Fibroblast of skin of abdomen (primary cell): ENCODE measurements around the gene CHFR.
A peak's percentile ranks its signal among the peaks of the same experiment; 100 is the strongest.
"Not testable (repeated sequence)": the region's sequence is repeated elsewhere in the genome, so short reads cannot be mapped to it uniquely, and the experiment has no call there.

ENCODE experiments used
- DNase-seq: peaks from one replicate; pipeline ENCODE4 v3.0.0-alpha.2; 2013

Gene CHFR

GRCh38 chr12:132873724-132874123, 13.7 kb downstream of the CHFR start:
- no peak for DNase-seq

GRCh38 chr12:132872975-132873421, 14.4 kb downstream of the CHFR start:
- no peak for DNase-seq

- DNase-seq, result no peak
These were observed 15.1 kb downstream of the CHFR start for GRCh38 chr12:132872073-132872855.

GRCh38 chr12:132869551-132869950, 17.9 kb downstream of the CHFR start:
- DNase-seq, result no peak

- DNase-seq, result peak; percentile 57
These were observed 21.1 kb downstream of the CHFR start for GRCh38 chr12:132866251-132866828.

- no peak for DNase-seq
These were observed 25.8 kb downstream of the CHFR start for GRCh38 chr12:132861558-132861957.

GRCh38 chr12:132858718-132859266, 28.6 kb downstream of the CHFR start:
- DNase-seq, result no peak

GRCh38 chr12:132857019-132857418, 30.4 kb downstream of the CHFR start:
- DNase-seq, result not testable (repeated sequence)

- DNase-seq, result no peak
These were observed 30.8 kb downstream of the CHFR start for GRCh38 chr12:132856581-132856980.

GRCh38 chr12:132855211-132855610, 32.2 kb downstream of the CHFR start:
- not testable (repeated sequence) for DNase-seq

- DNase-seq, result no peak
These were observed 33.9 kb downstream of the CHFR start for GRCh38 chr12:132853285-132854092.

- DNase-seq, result no peak
These were observed 34.9 kb downstream of the CHFR start for GRCh38 chr12:132852496-132852895.

- DNase-seq, result no peak
These were observed 35.9 kb downstream of the CHFR start for GRCh38 chr12:132851465-132851864.

GRCh38 chr12:132850291-132850690, 37.1 kb downstream of the CHFR start:
- DNase-seq, result no peak

GRCh38 chr12:132848521-132848920, 38.9 kb downstream of the CHFR start:
- no peak for DNase-seq

GRCh38 chr12:132847363-132848356, 39.7 kb downstream of the CHFR start:
- DNase-seq, result no peak

- DNase-seq, result not testable (repeated sequence)
These were observed 42.7 kb downstream of the CHFR start for GRCh38 chr12:132844681-132845080.

- DNase-seq, result no peak
These were observed 44.9 kb downstream of the CHFR start for GRCh38 chr12:132842449-132843045.

- no peak for DNase-seq
These were observed 46.3 kb downstream of the CHFR start for GRCh38 chr12:132841151-132841550.

- no peak for DNase-seq
These were observed 46.9 kb downstream of the CHFR start for GRCh38 chr12:132840536-132840935.

- DNase-seq, result no peak
These were observed 47.7 kb downstream of the CHFR start for GRCh38 chr12:132839558-132840235.
